Common myeloid progenitor, CD34-positive (primary cell): ENCODE results near the gene ARID5A.

ENCODE experiments used
- CTCF ChIA-PET: fragments of 350-600 bp; sonication (Branson Sonifier 250); formaldehyde crosslinking; loops from one replicate; lab custom pipeline; 2021; ENCODE audit warnings: antibody characterized with exemption; lab: Charles Lee
- POLR2A ChIA-PET: fragments of 350-600 bp; sonication (Branson Sonifier 250); formaldehyde crosslinking; loops from one replicate; lab custom pipeline; 2021; ENCODE audit warnings: antibody characterized with exemption; lab: Charles Lee
- DNase-seq, 3 donors: peaks; one replicate each; pipeline versions ENCODE4 v3.0.0 to v3.0.0-alpha.2; 2013
- H3K27ac ChIP-seq, 2 experiments: 1 replicate in 1 of 2; 2 replicates in 1 of 2; pipeline ENCODE4 v1.7.0; 2013; ENCODE audit warnings: inconsistent platforms in 2 of 2, low read length in 2 of 2, mild to moderate bottlenecking in 2 of 2, low read depth in 1 of 2, moderate library complexity in 1 of 2; ENCODE audit not compliant: severe bottlenecking in 2 of 2, insufficient read depth in 1 of 2, poor library complexity in 1 of 2
- H3K27me3 ChIP-seq, 5 experiments: replicated peaks in 2 of 5; 1 replicate in 3 of 5; 2 replicates in 2 of 5; pipeline versions ENCODE4 v1.6.1 to v1.7.0; 2013; ENCODE audit warnings: low read length in 4 of 5, mild to moderate bottlenecking in 2 of 5, moderate library complexity in 2 of 5, inconsistent platforms in 1 of 5; ENCODE audit not compliant: insufficient read depth in 5 of 5, control insufficient read depth in 4 of 5
- H3K36me3 ChIP-seq, 4 experiments: 1 replicate in 2 of 4; 2 replicates in 2 of 4; pipeline versions ENCODE4 v1.6.1 to v1.7.0; 2013; ENCODE audit warnings: low read length in 3 of 4, control low read depth in 1 of 4, mild to moderate bottlenecking in 1 of 4; ENCODE audit not compliant: control insufficient read depth in 4 of 4, insufficient read depth in 4 of 4
- H3K4me1 ChIP-seq, 4 experiments: 1 replicate in 3 of 4; 2 replicates in 1 of 4; pipeline versions ENCODE4 v1.6.1 to v1.7.1; 2013; ENCODE audit warnings: low read length in 3 of 4, mild to moderate bottlenecking in 3 of 4, control low read depth in 1 of 4, inconsistent platforms in 1 of 4, moderate library complexity in 1 of 4; ENCODE audit not compliant: control insufficient read depth in 4 of 4, insufficient read depth in 4 of 4; ENCODE audit errors: control extremely low read depth in 1 of 4
- H3K4me3 ChIP-seq, 7 experiments: 1 replicate in 4 of 7; 2 replicates in 3 of 7; pipeline versions ENCODE4 v1.5.1 to v1.7.0; 2013; ENCODE audit warnings: mild to moderate bottlenecking in 7 of 7, low read length in 6 of 7, moderate library complexity in 6 of 7, inconsistent platforms in 2 of 7, low read depth in 2 of 7, control low read depth in 1 of 7; ENCODE audit not compliant: insufficient read depth in 4 of 7, control insufficient read depth in 1 of 7; ENCODE audit errors: extremely low read depth in 1 of 7
- H3K9me3 ChIP-seq, 5 experiments: 1 replicate in 4 of 5; 2 replicates in 1 of 5; pipeline versions ENCODE4 v1.6.1 to v1.7.1; 2013; ENCODE audit warnings: low read length in 4 of 5, mild to moderate bottlenecking in 2 of 5, inconsistent platforms in 1 of 5, low read depth in 1 of 5, moderate library complexity in 1 of 5; ENCODE audit not compliant: control insufficient read depth in 4 of 5, insufficient read depth in 2 of 5; ENCODE audit errors: control extremely low read depth in 1 of 5
- WGBS: methylation state at CpG from one replicate; pipeline ENCODE4 v1.1.5; 2013; ENCODE audit not compliant: insufficient coverage; 5-methylcytosine and 5-hydroxymethylcytosine counted together

ARID5A gene

DNA sequence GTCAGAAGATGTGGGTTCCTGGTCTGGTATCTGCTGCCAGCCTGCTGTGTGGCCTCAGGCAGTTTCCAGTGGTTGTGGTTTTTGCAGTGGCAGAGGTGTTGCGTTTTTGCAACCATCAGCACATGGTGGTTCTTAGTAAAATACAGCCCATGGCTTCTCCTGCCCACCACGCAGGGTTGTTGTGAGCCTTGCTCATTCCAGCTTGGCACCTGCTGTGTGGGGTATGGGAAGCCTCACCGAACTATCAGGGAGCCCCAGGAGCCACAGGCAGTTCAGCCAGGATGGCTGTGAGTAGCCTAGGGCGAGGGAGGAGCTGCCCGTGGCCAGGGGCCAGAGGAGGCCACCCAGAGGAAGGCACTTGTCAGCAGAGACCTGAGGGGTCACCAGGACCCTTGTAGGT is 9.8 kb downstream of the ARID5A start:
- 75% methylated on average over 4 of the region's 5 CpGs for WGBS
- no peak overlapping the region for H3K27ac ChIP-seq
- H3K27me3 ChIP-seq = no peaks in the 10 kb centered on the region
- peaks cover 9 to 71% (median 53%) of the 10 kb centered on the region in 4 experiments for H3K36me3 ChIP-seq
- ChIA-PET POLR2A (interaction anchor here (5.6 kb wide), 1 partner anchor 9 kb away, joined by 33 read pairs; the partner anchor contains the start of gene ARID5A), CTCF (interaction anchor here (1.0 to 22.8 kb wide), 3 partner anchors 8 to 33 kb away, joined by 3 to 429 read pairs (median 3); partner anchors contain the start of gene ARID5A)
- DNase-seq = no peak
- H3K4me3 ChIP-seq = peak overlapping the region in 2 of 7 experiments; percentile 0 to 3
- peaks cover 0 to 13% (median 9%) of the 10 kb centered on the region in 4 experiments for H3K4me1 ChIP-seq
- peaks cover 0 to 2% (median 0%) of the 10 kb centered on the region in 5 experiments for H3K9me3 ChIP-seq

DNA sequence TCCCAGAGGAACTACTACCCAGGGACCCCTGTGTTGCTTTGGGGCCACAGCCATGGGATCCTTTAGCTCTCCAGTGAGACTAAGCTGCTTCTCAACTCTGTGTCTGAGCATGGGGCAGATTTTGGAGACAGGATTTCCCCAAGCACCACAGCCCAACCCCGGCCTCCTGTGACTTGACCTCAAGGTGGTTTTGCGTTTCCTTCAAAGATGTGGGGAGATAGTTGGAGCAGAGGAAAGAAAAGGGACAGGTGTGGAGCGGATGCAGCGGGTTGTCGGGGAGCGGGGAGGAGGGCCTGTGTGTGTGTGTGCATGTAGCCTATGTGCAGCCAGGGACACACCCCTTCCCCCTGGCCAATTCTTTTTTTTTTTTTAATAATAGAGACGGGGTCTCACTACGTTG is 10.2 kb downstream of the ARID5A start:
- Histone ChIP-seq H3K36me3 (peaks cover 7 to 71% (median 53%) of the 10 kb centered on the region in 4 experiments), H3K4me3 (peak overlapping the region in 1 of 7 experiments; percentile 3), H3K27me3 (no peaks in the 10 kb centered on the region), H3K9me3 (peaks cover 0 to 2% (median 0%) of the 10 kb centered on the region in 5 experiments), H3K27ac (no peak overlapping the region), H3K4me1 (peaks cover 0 to 13% (median 9%) of the 10 kb centered on the region in 4 experiments)
- ChIA-PET POLR2A (interaction anchor here (5.6 kb wide), 1 partner anchor 9 kb away, joined by 33 read pairs; the partner anchor contains the start of gene ARID5A), CTCF (interaction anchor here (1.0 to 22.8 kb wide), 3 partner anchors 8 to 34 kb away, joined by 3 to 429 read pairs (median 3); partner anchors contain the start of gene ARID5A)
- 31% methylated on average over 5 of the region's 8 CpGs for WGBS
- DNase-seq = peak in 2 of 3 donors; percentile 40 to 56

GRCh38 chr2:96547203-96547641 is 10.7 kb downstream of the ARID5A start:
- WGBS = 83% methylated on average over 6 of the region's 7 CpGs
- Histone ChIP-seq H3K27ac (no peak overlapping the region), H3K9me3 (peaks cover 0 to 2% (median 0%) of the 10 kb centered on the region in 5 experiments), H3K36me3 (peaks cover 6 to 72% (median 53%) of the 10 kb centered on the region in 4 experiments), H3K4me1 (peaks cover 0 to 13% (median 9%) of the 10 kb centered on the region in 4 experiments), H3K27me3 (no peaks in the 10 kb centered on the region), H3K4me3 (no peak overlapping the region)
- ChIA-PET POLR2A (interaction anchor here (1.4 to 5.6 kb wide), 2 partner anchors 10 to 18 kb away, joined by 4 to 33 read pairs; partner anchors contain the start of gene ARID5A), CTCF (interaction anchor here (0.8 to 22.8 kb wide), 4 partner anchors 8 to 36 kb away, joined by 3 to 429 read pairs (median 4); partner anchors contain the start of gene ARID5A)
- DNase-seq = no peak

DNA sequence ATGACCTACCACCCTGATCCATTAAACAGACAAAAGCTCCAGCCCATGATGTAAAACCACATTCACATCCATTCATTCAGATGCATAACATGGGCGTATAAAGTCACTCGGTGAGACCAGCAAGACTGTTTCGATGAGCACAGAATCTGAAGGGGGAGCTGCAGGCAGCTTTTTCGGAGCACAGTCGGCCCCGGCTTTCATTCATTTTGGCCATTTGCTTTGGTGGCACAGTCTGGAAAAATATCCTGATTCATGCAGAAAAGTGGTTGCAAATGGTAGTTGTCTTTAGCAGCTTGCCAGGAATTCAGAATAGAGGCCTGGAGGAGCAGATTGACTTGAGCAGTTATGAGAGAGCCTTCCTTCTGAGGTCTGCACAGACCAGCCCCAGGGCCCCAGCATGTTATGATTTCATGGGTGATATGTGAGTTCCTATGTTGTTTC is 11.2 kb downstream of the ARID5A start:
- peaks cover 0 to 13% (median 9%) of the 10 kb centered on the region in 4 experiments for H3K4me1 ChIP-seq
- WGBS = 93% methylated on average over 6 of the region's 6 CpGs
- no peak for DNase-seq
- ChIA-PET CTCF (interaction anchor here (0.8 to 22.8 kb wide), 3 partner anchors 15 to 282 kb away, joined by 3 to 429 read pairs (median 4); partner anchors contain the start of genes ARID5A, CIAO1 and TMEM127), POLR2A (interaction anchor here (1.4 to 5.6 kb wide), 2 partner anchors 10 to 19 kb away, joined by 4 to 33 read pairs; partner anchors contain the start of gene ARID5A)
- peaks cover 4 to 72% (median 53%) of the 10 kb centered on the region in 4 experiments for H3K36me3 ChIP-seq
- no peak overlapping the region for H3K4me3 ChIP-seq
- no peaks in the 10 kb centered on the region for H3K27me3 ChIP-seq
- H3K27ac ChIP-seq = no peak overlapping the region
- no peaks in the 10 kb centered on the region for H3K9me3 ChIP-seq

DNA sequence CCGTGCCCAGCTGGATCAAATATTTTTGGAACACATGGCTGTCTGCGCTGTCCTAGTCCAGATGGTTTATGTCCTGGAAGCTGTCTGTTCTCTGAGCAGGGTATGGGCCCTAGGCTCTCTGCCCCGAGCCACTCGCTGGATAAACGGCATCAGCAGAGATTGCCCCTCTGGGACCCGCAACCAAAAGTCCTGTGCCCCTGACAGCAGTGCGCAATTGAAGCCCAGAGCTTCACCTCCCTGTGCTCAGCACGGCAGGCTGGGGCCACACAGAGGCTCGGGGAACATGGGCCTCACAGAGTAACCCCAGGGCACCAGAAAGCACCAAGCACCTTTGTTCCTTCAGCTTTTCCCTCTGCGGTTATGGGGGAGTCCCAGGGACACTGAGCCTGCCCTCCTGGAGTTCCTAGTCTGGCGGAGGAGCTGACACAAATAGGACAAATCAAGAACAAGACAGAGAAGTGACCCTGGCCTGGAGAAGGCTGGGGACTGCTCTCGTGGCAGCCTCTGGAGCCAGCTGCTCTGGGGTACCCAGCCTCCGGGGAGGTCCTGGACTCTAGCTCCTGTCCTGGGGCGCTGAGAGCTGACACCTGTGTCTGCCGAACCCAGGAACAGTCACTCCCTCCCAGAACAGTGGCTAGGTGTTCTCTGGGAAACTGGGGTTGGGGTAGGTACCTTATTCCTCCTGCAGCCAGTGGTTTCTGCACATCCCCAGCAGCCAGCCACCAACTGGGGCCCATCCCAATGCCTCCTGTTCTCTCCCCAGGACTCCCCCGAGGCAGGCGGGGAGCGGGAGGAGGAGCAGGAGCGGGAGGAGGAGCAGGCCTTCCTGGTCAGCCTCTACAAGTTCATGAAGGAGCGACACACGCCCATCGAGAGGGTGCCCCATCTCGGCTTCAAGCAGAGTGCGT is 12.3 kb downstream of the ARID5A start:
- DNase-seq = no peak
- Histone ChIP-seq H3K27ac (no peak overlapping the region), H3K4me1 (peaks cover 0 to 13% (median 9%) of the 10 kb centered on the region in 4 experiments), H3K27me3 (no peaks in the 10 kb centered on the region), H3K9me3 (no peaks in the 10 kb centered on the region), H3K4me3 (no peak overlapping the region), H3K36me3 (peaks cover 4 to 67% (median 50%) of the 10 kb centered on the region in 4 experiments)
- 94% methylated on average over 15 of the region's 24 CpGs for WGBS
- ChIA-PET POLR2A (interaction anchor here (1.3 to 5.6 kb wide), 3 partner anchors 9 to 20 kb away, joined by 3 to 33 read pairs (median 4); partner anchors contain the start of gene ARID5A), CTCF (interaction anchor here (1.0 to 22.8 kb wide), 4 partner anchors 15 to 283 kb away, joined by 3 to 429 read pairs (median 4); partner anchors contain the start of genes ARID5A, CIAO1 and TMEM127)

DNA sequence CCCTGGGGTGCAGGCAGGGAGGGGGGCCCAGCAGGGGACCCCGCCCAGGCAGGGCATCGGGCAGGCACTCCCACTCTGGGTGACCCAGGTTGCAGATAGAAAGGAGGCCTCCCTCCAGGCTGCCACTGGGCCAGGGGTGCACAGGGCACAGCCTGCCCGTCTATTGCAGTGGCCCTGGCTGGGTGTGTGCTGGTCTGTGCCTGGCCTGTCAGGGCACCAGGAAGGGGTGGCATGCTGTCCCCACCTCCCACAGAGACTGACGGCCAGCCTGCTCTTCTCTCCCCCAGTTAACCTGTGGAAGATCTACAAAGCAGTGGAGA is 12.9 kb downstream of the ARID5A start:
- H3K4me3 ChIP-seq = no peak overlapping the region
- ChIA-PET CTCF (interaction anchor here (1.0 to 22.8 kb wide), 4 partner anchors 14 to 41 kb away, joined by 3 to 429 read pairs (median 4); partner anchors contain the start of gene ARID5A), POLR2A (interaction anchor here (1.0 to 5.6 kb wide), 3 partner anchors 12 to 21 kb away, joined by 3 to 33 read pairs (median 21); partner anchors contain the start of gene ARID5A)
- no peak overlapping the region for H3K27ac ChIP-seq
- no peaks in the 10 kb centered on the region for H3K9me3 ChIP-seq
- DNase-seq = no peak
- 100% methylated on average over 3 of the region's 4 CpGs for WGBS
- no peaks in the 10 kb centered on the region for H3K27me3 ChIP-seq
- H3K36me3 ChIP-seq = peaks cover 4 to 67% (median 47%) of the 10 kb centered on the region in 4 experiments
- H3K4me1 ChIP-seq = peaks cover 0 to 20% (median 13%) of the 10 kb centered on the region in 4 experiments
